HUDEP-2 (cell line): ENCODE measurements around the gene GOLGA8K.
"Not testable (repeated sequence)": the region's sequence is repeated elsewhere in the genome, so short reads cannot be mapped to it uniquely, and the experiment has no call there.

Experiments
- DNase-seq, 76 experiments: peaks; one replicate each; lab custom pipeline; 2025; ENCODE audit not compliant: unreplicated experiment in 76 of 76; lab: John Stamatoyannopoulos, UW

Gene GOLGA8K

DNA sequence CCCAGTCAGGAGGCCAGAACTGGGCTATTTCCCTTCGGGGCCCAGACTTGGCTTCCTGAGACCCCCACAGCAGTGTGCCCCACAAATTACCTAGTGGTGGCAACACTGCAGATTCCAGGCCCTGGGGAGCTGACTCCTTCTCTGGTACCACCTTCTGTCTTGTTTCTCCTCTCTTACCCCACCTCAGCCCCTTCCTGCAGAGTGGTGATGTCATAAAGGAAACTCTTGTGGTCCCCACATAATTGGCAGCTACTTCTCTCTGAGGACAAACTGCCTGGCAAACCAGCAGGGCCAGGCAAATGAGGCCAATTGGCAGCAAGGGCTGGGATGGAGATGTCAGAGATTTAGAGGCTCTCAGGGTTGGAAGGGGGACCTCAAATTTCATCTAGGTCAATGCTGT, 44.6 kb downstream of the GOLGA8K start:
- DNase-seq, result not testable (repeated sequence)

DNA sequence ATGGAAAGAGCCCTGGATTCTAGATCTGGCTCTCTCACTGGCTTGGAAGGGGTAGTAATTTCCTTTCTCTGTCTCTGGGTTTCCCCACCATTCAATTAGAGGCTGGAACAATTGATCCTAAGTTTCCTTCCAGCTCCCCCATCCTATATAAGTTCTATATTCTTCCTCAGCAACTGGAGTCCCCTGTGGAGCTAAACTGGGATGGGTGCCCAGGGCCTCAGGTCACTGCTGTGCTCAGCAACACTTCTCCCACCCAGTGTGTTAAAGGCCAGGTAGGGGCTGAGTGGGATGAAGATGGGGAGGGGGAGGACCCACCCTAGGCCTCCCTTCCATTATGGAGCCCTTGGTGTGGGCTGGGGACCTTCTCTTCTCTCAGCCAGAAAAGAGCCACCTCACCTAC, 46.2 kb downstream of the GOLGA8K start:
- not testable (repeated sequence) for DNase-seq

DNA sequence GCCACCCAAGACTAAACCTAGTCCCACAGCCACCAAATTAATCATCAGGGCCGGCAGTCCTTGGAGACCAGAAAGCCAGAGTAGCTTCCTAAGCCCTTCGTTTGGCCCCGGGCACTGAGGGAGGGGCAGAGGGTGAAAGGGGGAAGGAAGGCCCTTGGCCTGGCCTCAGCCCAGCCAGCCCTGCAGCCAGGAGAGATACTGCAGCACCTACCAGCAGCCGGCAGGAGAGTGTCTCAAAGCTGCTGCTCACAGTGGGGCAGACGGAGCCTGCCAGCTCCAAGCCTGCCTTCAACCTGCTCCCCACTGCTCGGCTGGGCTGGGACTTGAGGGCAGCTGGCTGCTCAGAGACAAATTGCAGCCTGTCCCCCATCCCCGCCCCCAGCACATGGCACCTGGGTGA, 50.3 kb downstream of the GOLGA8K start:
- not testable (repeated sequence) for DNase-seq

DNA sequence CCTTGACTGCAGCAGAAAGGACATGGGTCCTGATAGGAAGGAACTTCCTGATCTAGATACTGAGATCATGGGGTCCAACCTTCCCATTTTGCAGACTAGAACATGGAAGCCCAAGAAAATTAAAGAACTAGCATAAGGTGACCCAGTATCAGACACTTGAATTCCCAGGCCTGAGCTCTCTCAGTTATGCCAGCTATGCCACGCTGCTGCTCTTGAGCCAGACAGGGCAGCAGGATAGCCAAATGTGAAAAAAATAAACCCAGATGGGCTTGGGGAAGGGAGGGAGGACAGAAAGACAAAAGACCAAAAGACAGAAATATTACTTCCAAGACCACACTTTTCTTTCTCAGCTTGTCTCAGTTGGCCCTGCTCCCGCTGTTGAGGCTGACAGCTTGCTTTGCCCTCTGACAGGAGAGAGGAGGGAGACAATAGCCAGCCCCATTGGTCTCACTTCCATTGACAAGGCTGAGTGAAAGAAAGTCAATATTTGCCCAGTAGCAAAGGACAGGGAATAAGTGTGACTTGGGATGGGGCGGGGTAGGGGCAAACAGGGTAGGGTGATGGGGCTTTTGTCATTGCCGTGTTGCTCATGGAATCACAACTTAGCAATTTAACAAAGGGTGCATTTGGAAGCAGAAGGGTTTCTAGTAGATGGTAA, 52.4 kb downstream of the GOLGA8K start:
- DNase-seq, result not testable (repeated sequence)

DNA sequence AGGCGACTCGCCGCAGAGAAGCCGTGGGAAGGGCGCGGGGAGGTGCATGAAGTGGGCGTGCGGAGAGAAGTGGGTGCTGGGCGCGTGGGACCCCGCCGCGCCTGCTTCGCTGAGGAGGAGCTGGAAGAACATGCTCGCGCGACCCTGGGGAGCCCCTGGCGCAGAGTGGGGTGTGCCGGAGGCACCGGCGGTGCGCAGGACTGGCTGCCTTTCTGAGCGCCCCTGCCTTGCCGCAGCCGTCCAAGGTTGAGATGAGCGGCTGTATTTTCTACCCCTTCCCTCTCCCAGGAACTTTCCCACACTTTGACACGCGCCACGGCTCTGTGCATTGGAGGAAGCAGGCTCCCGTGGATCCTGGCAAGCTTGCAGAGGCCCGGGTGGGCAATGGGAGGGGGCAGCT, 56.1 kb downstream of the GOLGA8K start:
- not testable (repeated sequence) for DNase-seq

DNA sequence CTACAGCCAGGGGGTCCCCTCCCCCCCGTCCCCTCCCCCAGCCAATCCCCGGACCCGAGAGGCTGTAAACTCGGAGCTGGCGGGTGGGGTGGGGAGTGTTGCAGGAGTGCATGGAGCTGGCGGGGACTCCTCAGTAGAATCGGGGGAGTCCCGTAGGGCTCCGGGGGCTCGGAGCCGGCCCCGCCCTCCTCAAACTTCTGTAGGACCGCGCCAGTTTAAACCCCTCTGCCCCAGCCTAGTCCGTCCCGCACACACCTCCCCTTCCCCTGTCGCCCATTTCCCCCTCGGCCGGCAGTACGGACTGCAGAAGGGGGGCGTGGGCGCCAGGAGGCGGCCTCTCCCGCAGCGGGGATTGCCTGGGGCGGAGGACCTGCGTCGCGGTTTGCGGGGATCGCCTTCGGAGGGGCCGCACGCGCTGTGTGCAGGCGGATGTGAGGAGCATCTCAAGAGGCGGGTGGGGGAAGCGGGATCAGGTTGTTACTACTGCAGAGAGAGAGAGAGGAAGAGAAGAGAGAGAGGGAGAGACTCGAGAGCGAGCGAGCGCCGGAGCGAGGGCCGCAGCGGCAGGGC, 57.0 kb downstream of the GOLGA8K start:
- not testable (repeated sequence) for DNase-seq

DNA sequence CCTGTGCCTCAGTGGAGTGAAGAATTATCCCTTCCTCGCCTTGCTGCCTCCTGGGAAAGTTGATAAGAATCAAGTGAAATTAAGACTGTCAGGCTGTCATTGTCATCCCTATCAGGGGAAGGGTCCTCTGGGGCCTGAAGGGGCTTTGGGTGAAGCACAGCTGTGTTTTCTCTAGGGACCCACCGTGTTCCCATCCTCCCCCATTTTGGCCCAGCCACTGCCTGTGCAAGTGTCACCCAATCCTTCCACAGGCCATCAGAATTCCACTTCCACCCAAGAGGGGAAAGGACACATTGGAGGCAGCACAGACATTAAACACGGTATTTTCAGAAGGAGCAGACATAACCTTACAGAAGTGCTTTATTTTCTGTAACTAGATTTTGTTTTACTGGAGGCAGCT, 59.2 kb downstream of the GOLGA8K start:
- not testable (repeated sequence) for DNase-seq
